ENCODE data around the gene SYNE1.

GRCh38 chr6:152605941-152606340, 31.2 kb downstream of the SYNE1 start:
- no peak for TF ChIP-seq EZH2phosphoT487 (conservative IDR thresholded peaks at IDR 0.05; ENCODE audit: low read length)
- TF ChIP-seq, protein P1, sequence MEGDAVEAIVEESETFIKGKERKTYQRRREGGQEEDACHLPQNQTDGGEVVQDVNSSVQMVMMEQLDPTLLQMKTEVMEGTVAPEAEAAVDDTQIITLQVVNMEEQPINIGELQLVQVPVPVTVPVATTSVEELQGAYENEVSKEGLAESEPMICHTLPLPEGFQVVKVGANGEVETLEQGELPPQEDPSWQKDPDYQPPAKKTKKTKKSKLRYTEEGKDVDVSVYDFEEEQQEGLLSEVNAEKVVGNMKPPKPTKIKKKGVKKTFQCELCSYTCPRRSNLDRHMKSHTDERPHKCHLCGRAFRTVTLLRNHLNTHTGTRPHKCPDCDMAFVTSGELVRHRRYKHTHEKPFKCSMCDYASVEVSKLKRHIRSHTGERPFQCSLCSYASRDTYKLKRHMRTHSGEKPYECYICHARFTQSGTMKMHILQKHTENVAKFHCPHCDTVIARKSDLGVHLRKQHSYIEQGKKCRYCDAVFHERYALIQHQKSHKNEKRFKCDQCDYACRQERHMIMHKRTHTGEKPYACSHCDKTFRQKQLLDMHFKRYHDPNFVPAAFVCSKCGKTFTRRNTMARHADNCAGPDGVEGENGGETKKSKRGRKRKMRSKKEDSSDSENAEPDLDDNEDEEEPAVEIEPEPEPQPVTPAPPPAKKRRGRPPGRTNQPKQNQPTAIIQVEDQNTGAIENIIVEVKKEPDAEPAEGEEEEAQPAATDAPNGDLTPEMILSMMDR (IDR thresholded peaks at IDR 0.05; ENCODE audit: insufficient read depth, low read length, poor library complexity, severe bottlenecking), result no peak

All from SU-DHL-6 (cell line).